DOHH2 (cell line): ENCODE results near the gene ABHD12.

Source experiments
- CTCF ChIP-seq: fragments of 200-600 bp; sonication (generic); IDR thresholded peaks from one replicate; pipeline ENCODE4 v1.5.1; 2014; ENCODE audit warnings: antibody characterized with exemption, mild to moderate bottlenecking, low read depth, low read length; ENCODE audit not compliant: poor library complexity, severe bottlenecking
- EZH2phosphoT487 ChIP-seq: fragments of 200-600 bp; sonication (generic); IDR thresholded peaks from 2 replicates; pipeline ENCODE4 v1.6.1; 2017; ENCODE audit warnings: borderline replicate concordance, mild to moderate bottlenecking, antibody characterized with exemption, low read length, moderate library complexity, mixed read lengths

- TF ChIP-seq CTCF (no peak), EZH2phosphoT487 (no peak)
Observed at GRCh38 chr20:25251019-25251418, 139.6 kb downstream of the ABHD12 start.
